ENCODE measurements around the gene ANKRD13D.

ANKRD13D gene

GRCh38 chr11:67303132-67303834, 14.2 kb downstream of the ANKRD13D start, which contains the start of gene SSH3:
Gene SSH3 (plus strand): TSS chr11:67303530. CDS start chr11:67303626, 96 bp downstream.
- DNase-seq (ENCODE audit: low spot score): peak; percentile 92

DNA sequence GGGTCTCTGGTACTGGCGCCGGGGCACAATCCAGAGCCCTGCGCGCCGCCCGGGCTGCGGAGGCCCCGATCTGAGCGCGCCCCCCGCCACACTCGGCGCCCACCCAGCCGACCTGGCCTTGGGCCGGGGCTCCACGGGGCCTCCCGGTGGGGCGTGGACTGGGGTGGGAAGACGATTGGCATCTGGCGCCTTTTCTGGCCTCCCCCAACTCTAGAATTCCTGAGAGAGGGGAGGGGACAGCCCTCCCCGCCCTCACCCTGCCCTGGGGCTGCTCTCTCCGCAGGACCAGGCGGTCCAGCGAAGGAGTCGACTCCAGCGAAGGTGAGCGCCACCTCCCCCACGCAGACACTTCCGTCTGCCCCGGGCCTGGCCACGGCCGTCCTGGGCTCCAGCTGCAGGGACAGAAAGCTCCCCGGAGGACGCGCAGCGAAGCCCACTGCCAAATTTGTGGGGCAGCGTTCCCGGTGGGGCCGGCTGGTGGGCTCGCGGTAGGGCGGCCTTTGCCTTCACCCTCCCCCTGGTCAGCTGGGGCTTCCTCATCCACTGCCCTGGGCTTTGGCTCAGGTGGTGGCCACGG, 14.8 kb downstream of the ANKRD13D start:
- DNase-seq (ENCODE audit: low spot score): peak; percentile 69

DNA sequence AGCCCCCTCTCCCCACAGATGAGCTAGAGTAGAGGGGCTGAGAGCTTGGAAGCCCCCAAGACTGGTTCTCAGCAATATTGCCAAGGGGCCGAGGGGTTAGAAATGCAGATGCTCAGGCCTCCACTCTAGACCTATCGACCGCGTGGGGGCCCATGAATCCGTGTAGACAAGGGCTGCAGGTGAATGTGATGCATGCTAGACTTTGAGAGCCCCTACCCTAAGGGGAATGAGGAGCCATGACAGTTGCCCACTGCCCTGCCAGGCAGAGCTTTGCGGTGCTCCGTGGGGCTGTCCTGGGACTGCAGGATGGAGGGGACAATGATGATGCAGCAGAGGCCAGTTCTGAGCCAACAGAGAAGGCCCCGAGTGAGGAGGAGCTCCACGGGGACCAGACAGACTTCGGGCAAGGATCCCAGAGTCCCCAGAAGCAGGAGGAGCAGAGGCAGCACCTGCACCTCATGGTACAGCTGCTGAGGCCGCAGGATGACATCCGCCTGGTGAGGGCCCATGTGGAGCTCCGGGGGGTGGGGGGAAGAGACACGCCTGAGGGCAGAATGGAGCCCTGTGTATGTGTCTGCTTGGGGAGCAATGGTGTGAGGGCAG, 15.5 kb downstream of the ANKRD13D start:
- no peak for DNase-seq (ENCODE audit: low spot score)

DNA sequence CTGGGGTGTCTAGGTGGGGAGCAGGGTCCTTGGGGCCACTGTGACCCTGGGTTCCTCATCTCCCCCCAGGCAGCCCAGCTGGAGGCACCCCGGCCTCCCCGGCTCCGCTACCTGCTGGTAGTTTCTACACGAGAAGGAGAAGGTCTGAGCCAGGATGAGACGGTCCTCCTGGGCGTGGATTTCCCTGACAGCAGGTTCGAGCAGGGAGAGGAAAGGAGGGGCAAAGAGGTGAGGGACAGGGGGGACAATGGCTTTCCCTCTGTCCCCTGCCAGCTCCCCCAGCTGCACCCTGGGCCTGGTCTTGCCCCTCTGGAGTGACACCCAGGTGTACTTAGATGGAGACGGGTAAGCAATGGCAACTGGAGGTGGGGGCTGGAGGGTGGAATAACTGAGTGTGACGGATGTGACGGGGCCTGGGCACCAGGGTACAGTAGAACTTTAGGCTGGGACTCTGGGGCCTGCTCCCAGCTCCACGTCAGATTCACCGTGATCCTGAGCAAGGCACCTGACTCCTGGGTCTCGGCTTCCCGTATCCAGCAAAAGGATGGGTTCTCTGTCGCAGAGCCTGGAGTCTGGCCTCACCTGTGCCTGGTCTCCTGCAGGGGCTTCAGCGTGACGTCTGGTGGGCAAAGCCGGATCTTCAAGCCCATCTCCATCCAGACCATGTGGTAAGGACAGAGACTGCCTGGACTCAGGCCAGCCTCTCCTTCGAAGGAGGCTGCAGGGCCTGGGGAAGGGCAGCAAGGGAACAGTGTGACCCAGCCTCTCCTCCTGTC, 17.9 kb downstream of the ANKRD13D start:
- DNase-seq (ENCODE audit: low spot score): no peak

GRCh38 chr11:67307545-67308001, 18.5 kb downstream of the ANKRD13D start:
- DNase-seq (ENCODE audit: low spot score): no peak

DNA sequence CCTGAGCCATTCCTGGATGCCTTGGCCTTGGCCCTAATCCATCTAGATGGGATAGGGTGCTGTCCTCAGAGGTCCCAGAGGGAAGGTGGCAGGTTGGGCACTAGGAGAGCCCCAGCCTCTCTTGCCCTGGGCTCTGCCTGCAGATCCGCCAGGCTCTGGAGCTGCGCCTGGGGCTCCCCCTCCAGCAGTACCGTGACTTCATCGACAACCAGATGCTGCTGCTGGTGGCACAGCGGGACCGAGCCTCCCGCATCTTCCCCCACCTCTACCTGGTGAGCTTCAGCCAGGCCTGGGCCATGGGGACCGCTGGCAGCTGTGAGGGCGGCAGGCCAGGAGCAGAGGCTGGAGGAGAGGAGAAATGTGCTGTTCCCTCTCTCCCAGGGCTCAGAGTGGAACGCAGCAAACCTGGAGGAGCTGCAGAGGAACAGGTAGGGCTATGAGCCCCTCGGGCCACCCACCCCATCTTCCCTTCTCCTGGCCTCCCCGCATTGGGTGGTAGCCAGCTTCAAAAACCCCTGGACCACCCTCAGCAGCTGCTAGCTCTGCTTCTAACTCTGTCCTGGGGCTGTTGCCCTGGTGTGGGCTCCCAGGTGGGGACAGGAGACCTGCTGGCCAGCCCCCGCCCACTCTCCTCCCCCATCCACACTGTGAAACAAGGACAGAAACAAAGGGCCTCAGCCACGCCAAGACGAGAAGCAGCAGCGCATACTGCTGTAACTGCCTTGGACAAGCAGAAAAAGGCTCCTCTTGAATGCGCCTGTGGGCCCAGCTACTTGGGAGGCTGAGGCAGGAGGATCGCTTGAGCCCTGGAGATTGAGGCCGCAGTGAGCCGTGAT, 19.1 kb downstream of the ANKRD13D start:
- DNase-seq (ENCODE audit: low spot score): no peak

DNA sequence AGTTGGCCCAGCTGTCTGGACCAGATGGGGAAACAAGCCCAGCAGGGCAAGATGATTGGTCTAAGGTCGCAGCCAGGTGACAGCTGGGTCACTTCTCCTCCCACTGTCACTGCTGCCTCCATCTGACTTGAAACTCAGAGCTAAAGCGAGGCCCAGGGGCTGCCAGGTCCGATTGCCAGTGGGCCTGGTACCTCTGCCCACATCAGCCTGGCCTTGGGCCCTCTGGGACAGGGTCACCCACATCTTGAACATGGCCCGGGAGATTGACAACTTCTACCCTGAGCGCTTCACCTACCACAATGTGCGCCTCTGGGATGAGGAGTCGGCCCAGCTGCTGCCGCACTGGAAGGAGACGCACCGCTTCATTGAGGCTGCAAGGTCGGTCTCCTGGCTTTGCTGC, 20.1 kb downstream of the ANKRD13D start:
- no peak for DNase-seq (ENCODE audit: low spot score)

DNA sequence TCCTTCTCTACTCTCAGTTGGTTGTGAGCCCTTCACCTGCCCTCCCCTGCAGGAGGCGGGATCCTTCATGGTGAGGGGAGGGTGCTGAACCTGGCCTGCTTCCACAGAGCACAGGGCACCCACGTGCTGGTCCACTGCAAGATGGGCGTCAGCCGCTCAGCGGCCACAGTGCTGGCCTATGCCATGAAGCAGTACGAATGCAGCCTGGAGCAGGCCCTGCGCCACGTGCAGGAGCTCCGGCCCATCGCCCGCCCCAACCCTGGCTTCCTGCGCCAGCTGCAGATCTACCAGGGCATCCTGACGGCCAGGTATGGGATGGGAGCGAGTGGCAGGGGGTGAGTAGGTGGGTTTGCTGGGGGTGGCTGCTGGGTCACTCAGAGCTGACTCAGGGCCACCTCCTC, 20.6 kb downstream of the ANKRD13D start:
- DNase-seq (ENCODE audit: low spot score): no peak

GRCh38 chr11:67310246-67311050, 21.3 kb downstream of the ANKRD13D start:
- DNase-seq (ENCODE audit: low spot score): no peak

DNA sequence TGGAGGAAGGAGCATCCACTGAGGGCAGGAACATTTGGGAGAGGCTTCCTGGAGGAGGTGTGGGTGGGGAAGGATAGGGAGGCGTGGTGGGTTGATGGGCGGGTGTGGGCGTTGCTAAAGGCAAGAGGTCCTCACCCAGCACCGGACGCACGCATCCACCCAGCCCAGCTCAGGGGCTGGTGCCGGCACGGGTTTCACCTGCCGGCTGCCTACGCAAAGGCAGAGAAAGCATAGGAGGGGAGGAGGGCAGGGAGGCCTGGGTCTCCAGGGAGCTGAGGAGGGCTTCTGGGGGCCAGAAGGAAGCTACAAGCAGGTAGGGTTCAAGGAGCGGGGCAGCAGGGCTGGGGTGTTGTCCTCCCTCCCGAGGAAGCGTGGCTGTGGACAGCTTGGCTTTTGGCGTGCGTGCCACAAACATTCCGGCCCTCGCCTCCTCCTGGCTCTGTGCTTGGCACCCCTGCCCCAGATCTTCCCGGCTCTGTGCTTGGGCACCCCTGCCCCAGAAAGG, 22.0 kb downstream of the ANKRD13D start:
- no peak for DNase-seq (ENCODE audit: low spot score)

DNA sequence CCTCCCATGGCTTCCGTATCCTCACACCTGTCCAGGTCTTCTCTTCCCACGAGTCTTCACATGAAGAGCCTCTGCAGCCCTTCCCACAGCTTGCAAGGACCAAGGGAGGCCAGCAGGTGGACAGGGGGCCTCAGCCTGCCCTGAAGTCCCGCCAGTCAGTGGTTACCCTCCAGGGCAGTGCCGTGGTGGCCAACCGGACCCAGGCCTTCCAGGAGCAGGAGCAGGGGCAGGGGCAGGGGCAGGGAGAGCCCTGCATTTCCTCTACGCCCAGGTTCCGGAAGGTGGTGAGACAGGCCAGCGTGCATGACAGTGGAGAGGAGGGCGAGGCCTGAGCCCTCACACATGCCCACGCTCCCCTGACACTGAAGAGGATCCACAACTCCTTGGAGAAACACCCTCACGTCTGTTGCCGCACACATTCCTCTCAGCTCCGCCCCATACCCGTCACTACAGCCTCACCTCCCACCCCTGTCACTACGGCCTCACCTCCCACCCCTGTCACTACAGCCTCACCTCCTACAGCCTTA, 22.5 kb downstream of the ANKRD13D start:
- no peak for DNase-seq (ENCODE audit: low spot score)

DNA sequence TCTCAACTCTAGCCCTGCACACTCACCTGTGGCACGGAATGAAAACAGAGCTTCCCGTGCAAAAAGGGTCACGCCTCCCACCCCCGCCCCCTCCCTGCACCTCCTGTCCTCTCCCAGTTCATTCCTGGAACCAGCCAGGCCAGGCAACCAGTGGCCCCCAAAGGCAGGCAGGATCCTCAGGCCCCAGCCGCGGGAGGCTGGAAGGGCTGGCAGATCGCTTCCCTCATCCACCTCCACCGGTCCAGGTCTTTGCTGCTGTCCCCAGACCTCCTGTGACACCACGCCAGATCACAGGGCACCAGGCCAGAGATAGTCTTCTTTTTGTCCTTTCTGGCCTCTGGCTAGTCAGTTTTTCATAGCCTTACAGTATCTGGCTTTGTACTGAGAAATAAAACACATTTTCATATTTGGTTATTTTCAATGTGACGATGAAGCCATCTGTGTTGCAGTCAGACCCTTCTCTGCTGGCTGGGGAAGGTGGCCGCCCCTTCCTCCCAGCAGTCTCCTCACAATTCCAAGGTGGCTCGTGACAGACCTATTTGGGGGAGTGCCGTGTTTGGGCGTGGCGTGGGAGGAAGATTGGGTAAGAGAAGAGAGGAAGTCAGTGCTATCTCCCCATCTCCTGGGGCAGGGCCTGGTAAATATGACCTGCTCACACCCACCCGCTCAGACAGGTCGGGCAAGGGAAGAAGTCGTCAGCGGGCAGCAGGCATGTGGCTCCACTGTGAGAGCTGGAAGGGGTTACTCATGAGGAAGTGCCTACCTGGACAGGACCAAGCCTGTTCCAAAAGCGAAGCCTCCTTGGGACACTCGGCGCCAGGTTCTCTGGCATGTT, 23.3 kb downstream of the ANKRD13D start:
- DNase-seq (ENCODE audit: low spot score): no peak

DNA sequence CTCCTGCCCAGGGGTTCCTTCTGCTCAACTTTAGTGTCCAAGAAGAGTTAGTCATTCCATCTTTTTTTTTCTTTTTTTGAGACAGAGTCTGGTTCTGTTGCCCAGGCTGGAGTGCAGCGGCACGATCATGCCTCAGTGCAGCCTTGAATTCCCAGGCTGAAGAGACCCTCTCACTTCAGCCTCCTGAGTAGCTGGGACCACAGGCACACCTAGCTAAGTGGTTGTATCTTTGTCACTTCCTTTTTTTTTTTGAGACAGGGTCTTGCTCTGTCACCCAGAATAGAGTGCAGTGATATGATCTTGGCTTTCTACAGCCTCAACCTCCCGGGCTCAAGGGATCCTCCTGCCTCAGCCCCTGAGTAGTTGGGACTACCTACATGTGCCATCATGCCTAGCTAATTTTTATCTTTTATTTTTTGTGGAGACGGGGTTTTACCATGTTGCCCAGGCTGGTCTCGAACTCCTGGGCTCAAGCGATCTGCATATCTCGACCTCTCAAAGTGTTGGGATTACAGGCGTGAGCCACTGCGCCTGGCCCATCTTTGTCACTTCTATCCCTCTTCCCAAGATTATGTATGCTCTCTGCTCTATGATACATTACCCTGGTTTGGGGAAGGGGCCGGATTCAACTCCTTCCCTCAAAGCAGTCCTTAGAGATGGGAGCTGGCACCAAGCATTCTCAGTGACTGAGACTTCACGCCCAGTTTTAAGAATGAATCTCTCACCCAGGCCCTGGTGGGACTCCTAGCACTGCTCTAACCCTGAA, 24.2 kb downstream of the ANKRD13D start:
- no peak for DNase-seq (ENCODE audit: low spot score)

- DNase-seq (ENCODE audit: low spot score): no peak
Observed at GRCh38 chr11:67314218-67314617, 25.1 kb downstream of the ANKRD13D start.

DNA sequence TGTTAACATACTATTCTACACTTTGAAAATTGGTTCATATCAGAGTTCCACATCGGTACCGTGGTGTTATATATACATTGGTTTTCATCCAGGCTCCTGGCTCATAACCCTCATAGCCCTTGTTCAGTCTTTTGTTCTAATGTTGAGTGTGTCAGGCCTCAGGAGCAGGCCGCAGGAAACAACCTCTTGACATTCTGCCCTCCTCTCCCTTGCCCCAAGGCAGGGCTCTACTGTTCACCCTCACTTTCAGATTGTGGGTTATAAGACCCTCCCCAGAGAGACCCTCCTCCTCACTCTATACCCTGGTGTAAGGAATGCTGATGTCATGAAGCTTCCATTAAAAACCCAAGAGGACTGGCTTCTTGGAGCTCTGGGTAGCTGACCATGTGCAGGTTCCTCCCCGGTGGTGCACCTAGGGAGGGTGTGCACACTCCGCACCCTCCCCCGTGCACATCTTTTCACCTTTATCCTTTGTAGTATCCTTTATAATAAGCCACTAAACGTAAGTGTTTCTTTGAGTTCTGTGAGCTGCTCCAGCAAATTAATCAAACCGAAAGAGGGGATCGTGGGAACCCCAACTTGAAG, 26.3 kb downstream of the ANKRD13D start:
- DNase-seq (ENCODE audit: low spot score): no peak

- no peak for DNase-seq (ENCODE audit: low spot score)
Observed at GRCh38 chr11:67316882-67317204, 27.7 kb downstream of the ANKRD13D start.

- peak; percentile 98 for DNase-seq (ENCODE audit: low spot score)
Observed at GRCh38 chr11:67317205-67317887, 28.2 kb downstream of the ANKRD13D start.

Measured in iPS-NIHi11 (cell line).